ENCODE results near the gene CCDC9B. TPM values are rescaled to one million over a fixed set of nuclear protein-coding genes. Genes with fewer than 3 reads are reported as not detected.

CCDC9B gene
- total RNA-seq, 3 donors from 2014 or later, result 34.9 to 204 (median 37.2) TPM

DNA sequence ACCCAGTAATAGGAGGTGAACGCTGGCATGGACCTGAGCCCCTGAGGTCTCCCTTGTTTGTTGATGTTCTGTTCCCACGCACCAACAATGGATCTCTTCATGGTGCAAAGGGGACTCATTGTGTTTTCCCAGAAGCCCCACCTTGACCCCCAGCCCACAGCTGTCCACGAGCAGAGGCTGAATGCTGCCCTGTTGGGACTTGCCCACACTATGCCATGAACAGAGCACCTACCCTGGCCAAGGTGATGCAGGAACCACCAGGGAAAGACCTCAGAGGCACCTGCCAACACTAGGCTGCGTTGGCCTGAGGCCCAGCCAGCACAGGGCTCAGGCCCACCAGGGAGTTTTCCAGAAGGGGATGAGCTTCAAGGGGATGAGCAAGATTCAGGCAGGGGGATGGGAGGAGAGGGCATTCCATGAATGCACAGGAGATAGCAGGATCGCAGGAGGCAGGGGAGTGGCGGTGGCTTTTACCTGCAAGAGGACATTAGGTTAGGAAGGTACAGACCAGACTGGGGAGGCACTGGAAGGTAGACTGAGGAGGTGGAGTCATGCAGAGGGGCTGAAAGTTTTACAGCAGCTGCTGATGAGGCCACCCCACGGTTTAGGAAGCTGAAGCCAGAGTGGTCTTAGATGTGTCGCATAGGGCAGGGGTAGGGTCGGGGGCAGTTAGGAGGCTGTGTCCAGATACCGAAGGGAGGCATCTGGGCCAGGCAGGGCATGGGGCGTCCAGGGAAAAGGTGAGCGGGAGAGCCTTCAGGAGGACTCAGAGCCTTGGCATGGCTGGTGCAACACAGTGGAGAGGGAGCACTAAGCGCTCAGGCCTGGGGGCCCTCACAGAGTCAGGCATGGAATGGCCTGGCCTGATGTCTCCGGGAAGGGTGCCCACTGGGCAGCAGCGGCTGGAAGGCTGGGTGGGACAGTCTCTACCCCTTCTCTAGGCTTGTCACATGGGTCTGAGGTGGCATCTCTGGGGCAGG lies 6.1 kb upstream of the CCDC9B start:
- Histone ChIP-seq H3K4me1 (ENCODE audit: low read depth) (peaks cover 56% of the 10 kb centered on the region), H3K4me3 (no peak overlapping the region), H3K36me3 (ENCODE audit: low read depth) (no peaks in the 10 kb centered on the region), H3K9me3 (no peaks in the 10 kb centered on the region)
- ATAC-seq (no peak), DNase-seq (peak in 1 of 3 donors; percentile 44)
- intact Hi-C loops (cut with DNase I, micrococcal nuclease), result no loop called here
- TF ChIP-seq, protein P1, sequence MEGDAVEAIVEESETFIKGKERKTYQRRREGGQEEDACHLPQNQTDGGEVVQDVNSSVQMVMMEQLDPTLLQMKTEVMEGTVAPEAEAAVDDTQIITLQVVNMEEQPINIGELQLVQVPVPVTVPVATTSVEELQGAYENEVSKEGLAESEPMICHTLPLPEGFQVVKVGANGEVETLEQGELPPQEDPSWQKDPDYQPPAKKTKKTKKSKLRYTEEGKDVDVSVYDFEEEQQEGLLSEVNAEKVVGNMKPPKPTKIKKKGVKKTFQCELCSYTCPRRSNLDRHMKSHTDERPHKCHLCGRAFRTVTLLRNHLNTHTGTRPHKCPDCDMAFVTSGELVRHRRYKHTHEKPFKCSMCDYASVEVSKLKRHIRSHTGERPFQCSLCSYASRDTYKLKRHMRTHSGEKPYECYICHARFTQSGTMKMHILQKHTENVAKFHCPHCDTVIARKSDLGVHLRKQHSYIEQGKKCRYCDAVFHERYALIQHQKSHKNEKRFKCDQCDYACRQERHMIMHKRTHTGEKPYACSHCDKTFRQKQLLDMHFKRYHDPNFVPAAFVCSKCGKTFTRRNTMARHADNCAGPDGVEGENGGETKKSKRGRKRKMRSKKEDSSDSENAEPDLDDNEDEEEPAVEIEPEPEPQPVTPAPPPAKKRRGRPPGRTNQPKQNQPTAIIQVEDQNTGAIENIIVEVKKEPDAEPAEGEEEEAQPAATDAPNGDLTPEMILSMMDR (IDR thresholded peaks at IDR 0.05), result no peak

DNA sequence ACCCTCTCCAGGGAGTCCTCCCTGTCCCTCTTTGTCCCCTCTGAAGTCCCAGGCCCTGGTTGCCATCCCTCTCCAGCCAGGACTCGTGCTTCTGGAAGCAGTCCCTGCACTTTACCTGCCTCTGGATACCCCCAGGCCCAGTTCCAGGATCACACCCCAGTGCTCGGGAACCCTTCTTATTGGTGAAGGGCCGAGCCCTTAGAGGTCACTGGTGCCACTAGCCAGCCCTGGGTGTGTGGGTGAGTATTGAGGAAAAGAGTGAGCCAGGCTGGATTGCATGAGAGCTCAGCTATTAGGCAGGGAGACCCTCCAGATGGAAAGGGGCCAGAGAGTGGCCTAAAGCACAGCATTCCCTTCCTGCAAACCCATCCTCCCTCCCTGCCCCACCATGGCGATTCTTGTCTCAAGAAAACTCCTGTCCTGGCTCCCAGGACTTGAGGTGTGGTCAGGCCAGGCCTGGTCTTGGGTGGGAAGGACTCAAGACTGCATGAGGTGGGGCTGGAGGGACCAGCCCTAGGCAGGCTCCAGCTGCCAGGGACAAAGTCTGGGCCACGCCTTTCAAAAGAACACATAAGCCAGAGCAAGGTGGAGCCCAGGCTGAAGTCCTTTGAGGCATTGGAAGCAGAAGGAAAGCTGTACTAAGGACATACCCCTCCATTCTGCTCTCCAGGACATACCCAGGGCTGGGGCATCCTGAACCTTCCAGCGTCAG lies 5.3 kb upstream of the CCDC9B start:
- DNase-seq, result peak; percentile 86 to 91 (median 88)
- intact Hi-C loops (cut with DNase I, micrococcal nuclease), result no loop called here

DNA sequence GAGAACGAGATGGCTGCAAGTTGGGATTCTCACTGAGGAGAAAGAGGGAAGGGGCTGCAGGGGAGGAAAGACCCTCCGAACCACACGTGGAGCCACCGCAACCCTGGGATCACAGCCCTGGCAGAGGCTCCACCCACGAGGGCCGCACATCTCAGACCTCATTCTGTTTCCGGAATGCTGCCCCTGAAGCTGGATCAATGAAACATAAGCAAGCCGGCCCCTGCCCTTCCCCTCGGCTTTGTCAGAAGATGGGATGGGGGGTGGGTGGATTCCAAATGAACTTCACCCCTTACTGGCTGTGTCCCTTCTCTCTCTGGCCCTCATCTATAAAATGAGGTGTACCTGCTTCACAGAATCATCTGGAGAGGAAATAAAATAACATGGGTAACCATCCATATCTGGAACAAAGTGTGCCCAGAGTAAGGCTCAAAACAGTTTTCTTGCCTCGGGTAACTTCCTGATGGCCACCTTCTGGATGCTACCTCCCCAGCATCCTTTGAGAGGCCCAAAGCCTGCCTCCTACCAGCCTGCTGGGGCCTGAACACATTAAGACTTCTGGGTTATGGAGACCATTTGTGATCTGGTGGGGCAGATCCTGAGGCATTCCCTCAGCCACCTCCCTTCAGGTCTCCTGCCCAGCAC lies 4.6 kb upstream of the CCDC9B start:
- no peaks in the 10 kb centered on the region for H3K36me3 ChIP-seq (ENCODE audit: low read depth)
- H3K4me1 ChIP-seq (ENCODE audit: low read depth), result peaks cover 72% of the 10 kb centered on the region
- ATAC-seq, result no peak
- TF ChIP-seq, protein P1 (IDR thresholded peaks at IDR 0.05), result no peak
- intact Hi-C loops (cut with DNase I, micrococcal nuclease), result no loop called here
- H3K9me3 ChIP-seq, result no peaks in the 10 kb centered on the region
- peak in 1 of 3 donors; percentile 54 for DNase-seq
- no peak overlapping the region for H3K4me3 ChIP-seq

More for the DNA sequence above, 5.3 kb upstream of the CCDC9B start:
- ATAC-seq, result peak; percentile 58
- no peak overlapping the region for H3K4me3 ChIP-seq
- TF ChIP-seq, protein P1 (IDR thresholded peaks at IDR 0.05), result no peak
- no peaks in the 10 kb centered on the region for H3K36me3 ChIP-seq (ENCODE audit: low read depth)
- H3K9me3 ChIP-seq, result no peaks in the 10 kb centered on the region
- H3K4me1 ChIP-seq (ENCODE audit: low read depth), result peaks cover 65% of the 10 kb centered on the region

DNA sequence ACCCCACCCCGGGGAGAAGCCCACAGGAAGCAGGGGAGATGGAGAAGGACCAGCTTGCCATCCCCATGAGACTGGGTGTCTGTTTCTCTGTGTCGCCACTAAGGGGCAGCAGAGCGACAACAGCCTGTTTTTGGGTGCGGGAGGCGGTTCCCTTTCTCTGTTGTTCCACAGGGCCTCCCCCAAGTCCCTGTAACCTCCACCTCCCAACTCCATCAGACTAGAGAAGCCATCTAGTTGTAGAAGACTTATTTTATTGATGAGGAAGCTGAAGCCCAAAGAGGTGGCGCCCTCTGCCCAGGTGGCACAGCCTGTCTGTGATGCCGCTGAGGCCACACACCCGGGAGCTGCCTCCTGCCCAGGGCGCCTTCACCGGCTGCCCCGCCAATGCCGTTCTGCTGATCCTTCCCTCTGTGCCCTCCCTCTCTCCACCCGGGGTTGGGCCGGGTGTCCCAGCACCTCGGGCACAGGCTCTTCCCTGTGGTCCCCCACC lies 3.9 kb upstream of the CCDC9B start:
- DNase-seq (peak; percentile 78 to 85 (median 79)), ATAC-seq (peak; percentile 39)
- Histone ChIP-seq H3K4me1 (ENCODE audit: low read depth) (peaks cover 78% of the 10 kb centered on the region), H3K9me3 (no peaks in the 10 kb centered on the region), H3K36me3 (ENCODE audit: low read depth) (no peaks in the 10 kb centered on the region), H3K4me3 (no peak overlapping the region)
- TF ChIP-seq, protein P1 (IDR thresholded peaks at IDR 0.05), result peak; percentile 67
- intact Hi-C loops (cut with DNase I, micrococcal nuclease), result no loop called here

DNA sequence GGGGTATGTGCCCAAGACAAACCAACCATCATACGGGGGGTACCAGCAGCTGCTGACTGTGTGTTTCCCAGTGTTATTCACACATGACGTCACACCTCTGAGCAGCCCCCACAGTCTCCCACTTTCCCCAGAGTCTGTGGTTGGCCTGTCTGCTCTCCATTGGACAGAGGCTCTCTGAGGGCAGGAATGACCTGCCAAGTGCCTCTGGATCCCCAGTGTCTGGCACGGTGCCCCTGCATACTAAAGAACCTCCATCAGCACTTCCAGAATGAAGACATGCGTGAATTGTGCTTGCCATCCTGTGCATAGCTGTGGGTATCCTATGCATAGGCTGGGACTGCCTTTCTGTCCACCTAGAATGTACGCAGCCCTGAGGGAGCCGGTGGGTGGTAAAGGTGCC lies 3.5 kb upstream of the CCDC9B start:
- no peak for DNase-seq
- no peak overlapping the region for H3K4me3 ChIP-seq
- TF ChIP-seq, protein P1 (IDR thresholded peaks at IDR 0.05), result no peak
- H3K4me1 ChIP-seq (ENCODE audit: low read depth), result peaks cover 82% of the 10 kb centered on the region
- H3K36me3 ChIP-seq (ENCODE audit: low read depth), result no peaks in the 10 kb centered on the region
- no peak for ATAC-seq
- H3K9me3 ChIP-seq, result no peaks in the 10 kb centered on the region
- intact Hi-C loops (cut with DNase I, micrococcal nuclease), result no loop called here

Measured in mucosa of descending colon (tissue), 3 donors.